K562 (cell line): ENCODE results near the gene ATG13. TPM values are rescaled to one million over a fixed set of nuclear protein-coding genes. Genes with fewer than 3 reads are reported as not detected.

Experiments
- CC2D1A ChIP-seq: fragments of 450-650 bp; IDR thresholded peaks from 2 replicates; pipeline ENCODE4 v1.6.1; 2017; ENCODE audit warnings: mild to moderate bottlenecking
- CXXC5 ChIP-seq: fragments of 250-450 bp; sonication (Bioruptor Pico); IDR thresholded peaks from 2 replicates; pipeline ENCODE4 v1.8.0; 2022; ENCODE audit warnings: inconsistent platforms, mild to moderate bottlenecking, moderate library complexity
- FOSL1 ChIP-seq: fragments of 200-800 bp; sonication (Bioruptor generic); conservative IDR thresholded peaks from 2 replicates; pipeline ENCODE4 v1.6.1; 2016; ENCODE audit warnings: missing genetic modification characterization, missing compliant biosample characterization
- L3MBTL2 ChIP-seq: fragments of 450-650 bp; IDR thresholded peaks from 2 replicates; pipeline ENCODE4 v1.6.1; 2016; ENCODE audit warnings: mild to moderate bottlenecking, moderate library complexity
- MCM7 ChIP-seq, 2 experiments: fragments of 450-650 bp; IDR thresholded peaks; 2 replicates each; pipeline ENCODE4 v1.6.1; 2016 to 2018
- NFIC ChIP-seq: fragments of 450-650 bp; IDR thresholded peaks from 2 replicates; pipeline ENCODE4 v1.6.1; 2017; ENCODE audit warnings: mild to moderate bottlenecking, inconsistent platforms
- PRMT5 ChIP-seq: sonication (generic); formaldehyde crosslinking; IDR thresholded peaks from 2 replicates; pipeline ENCODE4 v1.5.0; 2020; ENCODE audit warnings: missing genetic modification reagents
- RERE ChIP-seq: sonication (generic); formaldehyde crosslinking; IDR thresholded peaks from 2 replicates; pipeline ENCODE4 v1.8.0; 2023; ENCODE audit warnings: missing genetic modification reagents, mild to moderate bottlenecking, borderline replicate concordance
- TEAD4 ChIP-seq, 2 experiments: sonication (generic) in 1 of 2; formaldehyde crosslinking in 1 of 2; IDR thresholded peaks; 2 replicates each; pipeline versions ENCODE4 v1.6.1 to v1.8.0; 2012 to 2022; ENCODE audit warnings: borderline replicate concordance in 1 of 2, inconsistent platforms in 1 of 2, low read length in 1 of 2, mild to moderate bottlenecking in 1 of 2, missing genetic modification reagents in 1 of 2
- THAP12 ChIP-seq: fragments of 250-450 bp; sonication (Bioruptor Pico); IDR thresholded peaks from 2 replicates; pipeline ENCODE4 v1.9.0; 2021; ENCODE audit warnings: mild to moderate bottlenecking, inconsistent platforms
- USF2 ChIP-seq: sonication (generic); formaldehyde crosslinking; IDR thresholded peaks from 2 replicates; pipeline ENCODE4 v1.5.0; 2020; ENCODE audit warnings: missing genetic modification reagents
- ZNF316 ChIP-seq: fragments of 450-650 bp; IDR thresholded peaks from 2 replicates; pipeline ENCODE4 v1.6.1; 2016
- ZNF347 ChIP-seq: fragments of 450-650 bp; formaldehyde crosslinking; IDR thresholded peaks from 2 replicates; pipeline ENCODE4 v1.4.0; 2020; ENCODE audit warnings: low read depth, mild to moderate bottlenecking, moderate library complexity
- ZNF408 ChIP-seq: fragments of 250-450 bp; sonication (Bioruptor Pico); IDR thresholded peaks from 2 replicates; pipeline ENCODE4 v1.4.0; 2020; ENCODE audit warnings: low read depth, mild to moderate bottlenecking, moderate library complexity
- polyA plus RNA-seq, 8 experiments: library from polyadenylated mRNA; depleted of rRNA in 4 of 8; stranded (reverse) in 5 of 8; unstranded in 3 of 8; fragments of >200 nt; fragmentation: Nextera tagmentation in 2 of 8; fragmentation: Illumina TruSeq in 1 of 8; extraction: Ambion mirVana in 2 of 8; extraction: Trizol in 1 of 8; gene quantifications; 2 replicates each; pipeline versions ENCODE4 v1.2.1 to v1.2.3, GENCODE V29; 2011 to 2014; ENCODE audit warnings: inconsistent platforms in 1 of 8, missing spikeins in 1 of 8
- total RNA-seq, 7 experiments: library from RNA; depleted of rRNA in 6 of 7; stranded (reverse); fragments of >200 nt in 6 of 7; fragmentation: Illumina TruSeq in 2 of 7; extraction: Trizol in 2 of 7; gene quantifications; 2 replicates each; pipeline versions ENCODE4 v1.2.1 to v1.2.3, GENCODE V29; 2011 to 2021; ENCODE audit warnings: low replicate concordance in 1 of 7
- TF ChIP-seq, protein P1 (sequence below): fragments of 200-400 bp; formaldehyde crosslinking; IDR thresholded peaks from 2 replicates; pipeline ENCODE4 v1.6.1; 2017; ENCODE audit warnings: mild to moderate bottlenecking, low read depth, low read length, moderate library complexity
- TF ChIP-seq, protein P2 (sequence below): fragments of 250-450 bp; sonication (Bioruptor Pico); IDR thresholded peaks from 2 replicates; pipeline ENCODE4 v1.9.0; 2021; ENCODE audit warnings: mild to moderate bottlenecking

The ATG13 gene
- total and polyA plus RNA-seq, 9 of the 15 experiments (the other 6 are each of a cell fraction or from before 2014, with no cell fraction given) = 13.1 to 61.5 (median 36.5) TPM

GRCh38 chr11:46597609-46598219, 19.6 kb upstream of the ATG13 start (continued):
- no peak for TF ChIP-seq THAP12
- TF ChIP-seq ZNF408 (CRISPR knock-in tag) = no peak
- peak; percentile 37; the same call in 1 of the 2 replicates for TF ChIP-seq L3MBTL2
- TF ChIP-seq, protein P1, sequence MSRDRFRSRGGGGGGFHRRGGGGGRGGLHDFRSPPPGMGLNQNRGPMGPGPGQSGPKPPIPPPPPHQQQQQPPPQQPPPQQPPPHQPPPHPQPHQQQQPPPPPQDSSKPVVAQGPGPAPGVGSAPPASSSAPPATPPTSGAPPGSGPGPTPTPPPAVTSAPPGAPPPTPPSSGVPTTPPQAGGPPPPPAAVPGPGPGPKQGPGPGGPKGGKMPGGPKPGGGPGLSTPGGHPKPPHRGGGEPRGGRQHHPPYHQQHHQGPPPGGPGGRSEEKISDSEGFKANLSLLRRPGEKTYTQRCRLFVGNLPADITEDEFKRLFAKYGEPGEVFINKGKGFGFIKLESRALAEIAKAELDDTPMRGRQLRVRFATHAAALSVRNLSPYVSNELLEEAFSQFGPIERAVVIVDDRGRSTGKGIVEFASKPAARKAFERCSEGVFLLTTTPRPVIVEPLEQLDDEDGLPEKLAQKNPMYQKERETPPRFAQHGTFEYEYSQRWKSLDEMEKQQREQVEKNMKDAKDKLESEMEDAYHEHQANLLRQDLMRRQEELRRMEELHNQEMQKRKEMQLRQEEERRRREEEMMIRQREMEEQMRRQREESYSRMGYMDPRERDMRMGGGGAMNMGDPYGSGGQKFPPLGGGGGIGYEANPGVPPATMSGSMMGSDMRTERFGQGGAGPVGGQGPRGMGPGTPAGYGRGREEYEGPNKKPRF = no peak
- TF ChIP-seq PRMT5 (CRISPR knock-in tag) = no peak
- peak; percentile 96 for TF ChIP-seq FOSL1 (tag)
- TF ChIP-seq MCM7 (IDR thresholded peaks at IDR 0.05) = no peak
- no peak for TF ChIP-seq USF2 (CRISPR knock-in tag)
- no peak for TF ChIP-seq ZNF347
- TF ChIP-seq RERE = no peak
- no peak for TF ChIP-seq ZNF316
- peak; percentile 78; the same call in 1 of the 2 replicates for TF ChIP-seq TEAD4 (IDR thresholded peaks at IDR 0.05; ENCODE audit: low read length)
- no peak for TF ChIP-seq TEAD4 (CRISPR knock-in tag; IDR thresholded peaks at IDR 0.05; ENCODE audit: borderline replicate concordance)
- TF ChIP-seq NFIC = no peak
- peak; percentile 73 for TF ChIP-seq CXXC5 (CRISPR knock-in tag)
- TF ChIP-seq, protein P2, sequence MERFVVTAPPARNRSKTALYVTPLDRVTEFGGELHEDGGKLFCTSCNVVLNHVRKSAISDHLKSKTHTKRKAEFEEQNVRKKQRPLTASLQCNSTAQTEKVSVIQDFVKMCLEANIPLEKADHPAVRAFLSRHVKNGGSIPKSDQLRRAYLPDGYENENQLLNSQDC (CRISPR knock-in tag) = no peak
- TF ChIP-seq CC2D1A = 0 out of 2 replicates have a peak, but pooled peaks have one; percentile 39
- TF ChIP-seq, all 486 proteins: peak for 84
